Stomach smooth muscle (tissue), 2 donors: ENCODE measurements around the gene POLA2.
A peak's percentile ranks its signal among the peaks of the same experiment; 100 is the strongest.

Experiments used
- H3K27ac ChIP-seq: one replicate; pipeline ENCODE4 v1.7.0; 2013; ENCODE audit warnings: mild to moderate bottlenecking, low read length, inconsistent platforms
- H3K27me3 ChIP-seq, 2 donors: one replicate each; pipeline ENCODE4 v1.7.0; 2013; ENCODE audit warnings: low read length in 2 of 2; ENCODE audit not compliant: insufficient read depth in 2 of 2, control insufficient read depth in 1 of 2
- H3K36me3 ChIP-seq, 2 donors: one replicate each; pipeline ENCODE4 v1.7.0; 2013; ENCODE audit warnings: low read length in 2 of 2; ENCODE audit not compliant: control insufficient read depth in 2 of 2, insufficient read depth in 2 of 2
- H3K4me1 ChIP-seq: one replicate; pipeline ENCODE4 v1.7.0; 2013; ENCODE audit warnings: low read length; ENCODE audit not compliant: control insufficient read depth, insufficient read depth
- H3K4me3 ChIP-seq, 2 donors: one replicate each; pipeline ENCODE4 v1.7.0; 2013; ENCODE audit warnings: low read length in 2 of 2
- H3K9ac ChIP-seq, 2 donors: one replicate each; pipeline ENCODE4 v1.7.0; 2013; ENCODE audit warnings: low read length in 2 of 2, mild to moderate bottlenecking in 1 of 2
- H3K9me3 ChIP-seq, 2 donors: one replicate each; pipeline ENCODE4 v1.7.0; 2013; ENCODE audit warnings: low read length in 2 of 2; ENCODE audit not compliant: control insufficient read depth in 2 of 2
- donor health status: healthy.
- donor health status: Pancreatic carcinoma.

Gene POLA2

GRCh38 chr11:65261591-65262380 is at the start of gene POLA2:
Gene POLA2 (plus strand): TSS chr11:65261962. CDS start chr11:65262293, 331 bp downstream.
- peaks cover 18% of the 10 kb centered on the region for H3K4me1 ChIP-seq
- H3K9ac ChIP-seq, result peak within 1 kb of the TSS; percentile 84 to 99
- no peaks in the 10 kb centered on the region for H3K36me3 ChIP-seq
- no peaks in the 10 kb centered on the region for H3K9me3 ChIP-seq
- H3K4me3 ChIP-seq, result peak within 1 kb of the TSS; percentile 69 to 90
- H3K27ac ChIP-seq, result peak within 1 kb of the TSS; percentile 91
- H3K27me3 ChIP-seq, result no peaks in the 10 kb centered on the region

GRCh38 chr11:65212226-65212801 is 49.4 kb upstream of the POLA2 start:
- H3K4me1 ChIP-seq, result no peaks in the 10 kb centered on the region
- H3K9ac ChIP-seq, result no peak overlapping the region
- H3K27ac ChIP-seq, result no peak overlapping the region
- peaks cover 20 to 27% of the 10 kb centered on the region in 2 donors for H3K36me3 ChIP-seq
- H3K27me3 ChIP-seq, result no peaks in the 10 kb centered on the region
- no peak overlapping the region for H3K4me3 ChIP-seq
- H3K9me3 ChIP-seq, result no peaks in the 10 kb centered on the region

DNA sequence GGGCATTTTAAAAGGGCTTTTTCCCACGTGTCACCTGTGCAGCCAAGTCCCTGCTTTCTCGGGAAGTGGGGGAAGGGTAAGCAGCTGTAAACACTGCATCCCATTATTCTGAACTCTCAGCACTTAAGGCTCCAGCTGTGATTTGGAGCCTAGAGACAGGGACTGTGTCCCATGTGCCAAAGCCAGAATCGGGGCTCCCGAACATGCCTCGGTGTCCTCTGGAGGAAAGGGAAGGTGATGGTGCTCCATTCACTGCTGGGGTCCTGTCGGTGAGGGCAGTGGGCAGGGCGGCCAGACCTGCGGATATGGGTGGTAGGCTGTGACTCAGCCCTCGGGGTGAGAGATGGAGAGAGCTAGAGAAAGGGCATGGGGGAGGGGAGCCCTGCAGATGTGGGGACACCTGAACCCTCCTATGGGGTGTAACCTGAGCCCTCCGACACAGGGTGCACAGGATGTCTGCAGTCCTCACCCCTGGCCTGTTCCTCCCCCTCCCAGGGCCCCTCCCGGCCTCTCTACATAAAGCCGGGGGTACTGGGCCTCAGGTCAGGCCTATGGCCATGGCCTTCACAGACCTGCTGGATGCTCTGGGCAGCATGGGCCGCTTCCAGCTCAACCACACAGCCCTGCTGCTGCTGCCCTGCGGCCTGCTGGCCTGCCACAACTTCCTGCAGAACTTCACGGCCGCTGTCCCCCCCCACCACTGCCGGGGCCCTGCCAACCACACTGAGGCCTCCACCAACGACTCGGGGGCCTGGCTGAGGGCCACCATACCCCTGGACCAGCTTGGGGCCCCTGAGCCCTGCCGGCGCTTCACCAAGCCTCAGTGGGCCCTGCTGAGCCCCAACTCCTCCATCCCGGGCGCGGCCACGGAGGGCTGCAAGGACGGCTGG is 48.2 kb upstream of the POLA2 start:
- H3K27ac ChIP-seq, result no peak overlapping the region
- H3K4me1 ChIP-seq, result no peaks in the 10 kb centered on the region
- H3K9ac ChIP-seq, result no peak overlapping the region
- no peaks in the 10 kb centered on the region for H3K9me3 ChIP-seq
- H3K36me3 ChIP-seq, result peaks cover 20% of the 10 kb centered on the region in 2 donors
- no peak overlapping the region for H3K4me3 ChIP-seq
- no peaks in the 10 kb centered on the region for H3K27me3 ChIP-seq

DNA sequence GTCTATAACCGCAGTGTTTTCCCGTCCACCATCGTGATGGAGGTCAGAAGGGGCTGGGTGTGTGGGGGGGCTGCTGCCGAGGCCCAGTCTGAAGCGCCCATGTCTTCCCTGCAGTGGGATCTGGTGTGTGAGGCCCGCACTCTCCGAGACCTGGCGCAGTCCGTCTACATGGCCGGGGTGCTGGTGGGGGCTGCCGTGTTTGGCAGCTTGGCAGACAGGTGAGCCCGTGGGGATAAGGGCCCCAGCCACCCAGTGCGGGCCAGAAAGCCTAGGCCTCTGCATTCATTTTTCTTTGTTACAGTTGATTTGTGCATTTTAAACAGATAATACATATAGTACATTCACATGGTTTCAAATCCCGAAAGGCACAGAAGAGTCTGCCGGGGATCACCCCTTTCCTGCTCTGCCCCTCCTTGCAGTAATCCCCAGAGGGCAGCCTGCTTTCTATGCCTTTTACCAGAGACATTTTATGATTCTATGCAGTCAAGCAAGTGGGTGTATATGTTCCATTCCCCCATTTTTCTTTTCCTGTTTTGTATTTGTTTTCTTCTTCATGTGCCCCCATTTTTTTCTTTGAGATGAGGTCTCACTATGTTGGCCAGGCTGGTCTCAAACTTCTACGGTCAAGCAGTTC is 47.4 kb upstream of the POLA2 start:
- Histone ChIP-seq H3K9ac (no peak overlapping the region), H3K27ac (no peak overlapping the region), H3K4me3 (no peak overlapping the region), H3K4me1 (peaks cover under 1% of the 10 kb centered on the region), H3K27me3 (no peaks in the 10 kb centered on the region), H3K36me3 (peaks cover 13% of the 10 kb centered on the region in 2 donors), H3K9me3 (no peaks in the 10 kb centered on the region)

- Histone ChIP-seq H3K4me1 (peaks cover 2% of the 10 kb centered on the region), H3K9me3 (no peaks in the 10 kb centered on the region), H3K27ac (no peak overlapping the region), H3K4me3 (no peak overlapping the region), H3K27me3 (no peaks in the 10 kb centered on the region), H3K9ac (no peak overlapping the region), H3K36me3 (peaks cover 3 to 5% of the 10 kb centered on the region in 2 donors)
Measured at GRCh38 chr11:65215441-65216076, 46.2 kb upstream of the POLA2 start.

DNA sequence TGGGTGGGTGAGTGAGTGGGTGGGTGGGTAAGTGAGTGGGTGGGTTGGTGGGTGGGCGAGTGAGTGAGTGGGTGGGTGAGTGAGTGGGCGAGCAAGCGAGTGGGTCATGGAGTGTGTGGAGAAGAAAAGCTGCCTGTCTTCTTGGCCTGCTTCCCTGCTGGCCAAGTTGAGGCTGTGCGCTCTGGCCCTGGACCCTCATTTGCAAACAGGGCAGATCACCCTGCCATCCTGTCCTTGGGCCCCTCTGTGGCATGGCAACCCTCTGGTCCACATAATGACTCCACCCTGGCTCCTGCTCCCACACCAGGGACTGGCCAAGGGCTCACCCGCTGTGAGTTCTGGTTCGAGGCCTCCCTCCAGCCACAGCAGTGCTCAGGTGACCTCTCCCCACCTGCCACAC is 44.9 kb upstream of the POLA2 start:
- Histone ChIP-seq H3K9me3 (no peaks in the 10 kb centered on the region), H3K4me1 (peaks cover 2% of the 10 kb centered on the region), H3K27ac (no peak overlapping the region)

GRCh38 chr11:65217441-65218423 is 44.0 kb upstream of the POLA2 start:
- H3K9ac ChIP-seq, result no peak overlapping the region
- no peak overlapping the region for H3K27ac ChIP-seq
- no peak overlapping the region for H3K4me3 ChIP-seq
- H3K4me1 ChIP-seq, result peaks cover 2% of the 10 kb centered on the region
- no peaks in the 10 kb centered on the region for H3K27me3 ChIP-seq
- H3K36me3 ChIP-seq, result no peaks in the 10 kb centered on the region
- H3K9me3 ChIP-seq, result no peaks in the 10 kb centered on the region

More for the DNA sequence above, 44.9 kb upstream of the POLA2 start:
- Histone ChIP-seq H3K36me3 (no peaks in the 10 kb centered on the region), H3K4me3 (no peak overlapping the region), H3K27me3 (no peaks in the 10 kb centered on the region), H3K9ac (no peak overlapping the region)

DNA sequence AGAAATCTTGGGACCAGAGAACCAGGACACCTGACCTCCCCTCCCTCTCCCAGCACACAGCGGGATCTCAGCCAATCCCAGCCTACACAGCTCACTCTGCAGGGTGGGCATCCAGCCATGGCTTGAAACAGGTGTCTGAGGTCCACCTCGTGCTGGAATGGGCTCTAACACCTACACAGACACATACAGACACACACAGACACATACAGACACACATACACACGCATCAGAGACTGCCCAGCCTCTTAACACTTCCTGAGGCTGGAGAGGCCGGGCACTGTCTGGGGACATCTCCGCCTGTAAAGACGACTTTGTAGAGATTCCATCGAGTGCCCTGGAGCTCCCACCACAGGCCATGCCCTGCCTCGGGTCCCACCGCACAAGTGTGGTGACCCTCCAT is 43.3 kb upstream of the POLA2 start:
- no peak overlapping the region for H3K27ac ChIP-seq
- H3K36me3 ChIP-seq, result no peaks in the 10 kb centered on the region
- no peaks in the 10 kb centered on the region for H3K9me3 ChIP-seq
- no peaks in the 10 kb centered on the region for H3K27me3 ChIP-seq
- H3K4me3 ChIP-seq, result no peak overlapping the region
- no peak overlapping the region for H3K9ac ChIP-seq
- peaks cover 2% of the 10 kb centered on the region for H3K4me1 ChIP-seq

DNA sequence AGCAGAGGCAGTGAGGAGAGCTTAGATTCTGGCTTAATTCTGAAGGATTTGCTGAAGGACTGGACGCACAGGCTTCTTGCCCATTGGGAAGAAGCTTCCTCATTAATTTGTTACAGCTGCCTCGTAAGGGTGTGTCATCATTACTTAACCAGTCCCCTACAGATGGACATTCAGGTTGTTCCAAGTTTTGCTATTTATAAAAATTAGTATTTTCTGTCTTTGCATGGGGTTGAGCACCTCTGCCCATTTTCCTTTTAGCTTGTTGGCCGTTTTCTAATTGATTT is 41.9 kb upstream of the POLA2 start:
- H3K9me3 ChIP-seq, result no peaks in the 10 kb centered on the region
- H3K27ac ChIP-seq, result no peak overlapping the region

More for the DNA sequence above, 41.9 kb upstream of the POLA2 start:
- Histone ChIP-seq H3K27me3 (no peaks in the 10 kb centered on the region), H3K4me1 (peaks cover 4% of the 10 kb centered on the region), H3K4me3 (no peak overlapping the region), H3K9ac (no peak overlapping the region), H3K36me3 (no peaks in the 10 kb centered on the region)
